Activated naive CD4-positive, alpha-beta T cell treated with anti-CD3 and anti-CD28 coated beads for 36 hours (primary cell): ENCODE measurements around the gene CAGE1. TPM values are rescaled to one million over a fixed set of nuclear protein-coding genes. Genes with fewer than 3 reads are reported as not detected.
"Not testable (repeated sequence)": the region's sequence is repeated elsewhere in the genome, so short reads cannot be mapped to it uniquely, and the experiment has no call there.

Source experiments
- CTCF ChIA-PET: fragments of 350-600 bp; sonication (Branson Sonifier 250); formaldehyde crosslinking; loops from one replicate; lab custom pipeline; 2021; ENCODE audit warnings: antibody characterized with exemption; lab: Charles Lee
- DNase-seq: peaks from one replicate; pipeline ENCODE4 v3.0.0-alpha.2; 2020
- H3K27ac Mint-ChIP-seq: one replicate; pipeline ENCODE4 v1.8.0; 2021; ENCODE audit warnings: mild to moderate bottlenecking, mixed read lengths
- H3K27me3 Mint-ChIP-seq: one replicate; pipeline ENCODE4 v1.8.0; 2021; ENCODE audit warnings: low read depth, mixed read lengths
- H3K36me3 Mint-ChIP-seq: one replicate; pipeline ENCODE4 v1.8.0; 2021; ENCODE audit warnings: low read depth, mixed read lengths
- H3K4me1 Mint-ChIP-seq: one replicate; pipeline ENCODE4 v1.8.0; 2021; ENCODE audit warnings: low read depth, mixed read lengths
- H3K4me3 Mint-ChIP-seq: one replicate; pipeline ENCODE4 v1.8.0; 2021; ENCODE audit warnings: mild to moderate bottlenecking, moderate library complexity, mixed read lengths
- H3K9me3 Mint-ChIP-seq: one replicate; pipeline ENCODE4 v1.8.0; 2021; ENCODE audit warnings: mixed read lengths
- intact Hi-C: fragments of 100-400 bp; cut with micrococcal nuclease; formaldehyde crosslinking; loops from one replicate; pipeline ENCODE4 v1.15.1; 2023
- total RNA-seq, 2 experiments: library from RNA; stranded (reverse); gene quantifications; one replicate each; pipeline ENCODE4 v1.2.3, GENCODE V29; 2021

The CAGE1 gene
- total RNA-seq, 2 experiments from 2014 or later = 0.25 to 0.26 TPM

DNA sequence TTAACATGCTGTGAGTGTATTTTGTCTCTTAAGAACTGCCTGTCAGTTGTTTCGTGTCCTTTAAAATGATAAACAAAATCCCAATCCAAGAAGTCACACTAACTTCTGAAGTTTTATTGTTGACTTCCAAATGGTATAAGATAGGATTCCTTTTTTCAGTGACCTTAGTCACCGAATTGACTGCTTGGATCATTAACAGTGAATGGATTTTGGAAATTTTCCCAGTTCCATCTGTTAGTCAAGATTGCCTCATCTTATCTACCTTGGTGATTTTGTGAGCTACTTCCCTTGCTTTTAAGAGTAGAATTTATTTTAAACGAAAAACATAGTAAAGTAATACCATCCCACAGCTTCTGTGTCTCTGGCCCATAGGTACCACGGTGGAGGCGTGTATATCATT lies 15.0 kb upstream of the CAGE1 start:
- no peaks in the 10 kb centered on the region for H3K27me3 Mint-ChIP-seq
- no peaks in the 10 kb centered on the region for H3K4me1 Mint-ChIP-seq
- peaks cover 48% of the 10 kb centered on the region for H3K36me3 Mint-ChIP-seq
- no peak overlapping the region for H3K4me3 Mint-ChIP-seq
- CTCF ChIA-PET = interaction anchor here (0.6 kb wide), 1 partner anchor 11 kb away, joined by 4 read pairs; no protein-coding TSS in a partner anchor
- DNase-seq = no peak
- no peak overlapping the region for H3K27ac Mint-ChIP-seq
- H3K9me3 Mint-ChIP-seq = no peaks in the 10 kb centered on the region
- intact Hi-C loops = no loop called here

DNA sequence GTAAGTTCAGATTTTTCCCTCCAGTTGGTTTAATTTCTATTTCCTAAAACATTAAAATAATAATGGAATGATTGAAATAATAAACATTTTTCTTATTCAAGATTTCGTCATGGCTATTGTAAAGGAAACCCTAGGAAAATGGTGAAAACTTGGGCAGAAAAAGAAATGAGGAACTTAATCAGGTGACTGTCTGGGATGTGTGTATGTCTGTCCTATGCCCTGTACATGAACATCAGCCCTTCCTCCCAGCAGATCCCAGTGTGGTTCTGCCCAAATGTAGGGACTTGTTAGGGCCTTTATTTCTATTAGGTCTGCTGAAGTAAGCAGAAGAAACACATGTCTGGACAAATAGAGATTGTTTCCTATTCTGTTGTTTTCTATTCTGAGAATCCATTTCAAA lies 13.2 kb upstream of the CAGE1 start:
- Mint-ChIP-seq H3K27me3 (no peaks in the 10 kb centered on the region), H3K36me3 (peaks cover 48% of the 10 kb centered on the region), H3K4me3 (no peak overlapping the region), H3K9me3 (no peaks in the 10 kb centered on the region), H3K27ac (no peak overlapping the region), H3K4me1 (no peaks in the 10 kb centered on the region)
- no peak for DNase-seq
- CTCF ChIA-PET = no interaction called here
- intact Hi-C loops = no loop called here

DNA sequence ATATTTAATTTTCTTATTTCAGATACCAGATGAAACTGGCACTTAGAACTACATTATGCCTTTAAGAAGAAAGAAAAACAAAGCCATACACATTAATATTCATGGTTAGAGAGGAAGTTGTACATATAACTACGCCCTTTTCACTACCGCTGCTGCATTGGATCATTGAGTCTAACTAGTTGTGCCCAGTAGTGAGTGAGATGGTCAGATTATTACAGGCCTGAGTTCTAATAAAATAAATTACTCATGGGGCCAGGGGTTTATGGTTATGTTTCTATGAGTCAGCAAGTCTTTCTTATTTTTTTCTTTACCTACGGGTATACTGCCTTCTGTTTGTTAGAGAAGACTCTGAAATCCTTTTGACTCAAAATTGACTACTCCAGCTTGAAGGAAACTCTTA lies 11.5 kb upstream of the CAGE1 start:
- Mint-ChIP-seq H3K4me1 (no peaks in the 10 kb centered on the region), H3K27ac (no peak overlapping the region), H3K36me3 (peaks cover 44% of the 10 kb centered on the region), H3K27me3 (no peaks in the 10 kb centered on the region), H3K9me3 (no peaks in the 10 kb centered on the region), H3K4me3 (no peak overlapping the region)
- intact Hi-C loops = no loop called here
- no peak for DNase-seq
- CTCF ChIA-PET = interaction anchor here (0.7 kb wide), 1 partner anchor 126 kb away, joined by 3 read pairs; no protein-coding TSS in a partner anchor

DNA sequence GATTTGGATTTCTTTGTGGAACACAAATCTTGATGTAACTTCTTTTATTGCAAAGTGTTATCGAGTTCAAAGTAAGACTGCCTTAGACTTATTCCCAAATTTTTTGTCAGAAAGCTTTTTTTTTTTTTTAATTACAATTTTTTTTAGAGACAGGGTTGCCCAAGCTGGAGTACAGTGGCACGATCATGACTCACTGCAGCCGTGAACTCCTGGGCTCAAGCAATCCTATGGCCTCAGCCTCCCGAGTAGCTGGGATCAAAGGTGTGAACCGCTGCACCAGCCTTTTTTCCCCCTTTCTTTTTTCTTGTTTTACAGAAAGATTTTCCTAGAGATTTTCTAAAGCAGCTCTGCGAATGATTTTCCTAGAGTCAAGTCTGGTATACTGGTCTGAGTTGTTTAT lies 2.9 kb upstream of the CAGE1 start:
- CTCF ChIA-PET = no interaction called here

DNA sequence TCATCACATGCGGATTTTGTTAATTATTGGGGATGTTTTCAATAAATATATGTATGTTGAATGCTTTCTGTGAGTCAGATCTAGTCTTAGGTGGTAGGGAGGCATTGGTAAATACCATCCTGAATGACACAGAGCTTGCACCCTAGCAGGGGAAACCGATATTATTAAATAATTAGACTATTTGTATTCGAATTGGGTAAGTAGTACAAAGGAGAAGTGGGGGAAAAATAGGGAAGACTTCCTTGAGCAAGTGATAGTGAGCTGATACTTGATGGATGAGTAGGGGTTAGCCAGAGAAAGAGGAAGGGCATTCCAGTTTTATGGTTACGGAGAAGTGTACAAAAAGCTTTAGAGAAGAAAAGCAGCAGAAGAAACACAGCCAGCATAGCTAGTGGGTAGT lies 1.6 kb upstream of the CAGE1 start:
- Mint-ChIP-seq H3K9me3 (no peaks in the 10 kb centered on the region), H3K27me3 (no peaks in the 10 kb centered on the region), H3K4me3 (peak overlapping the region; percentile 94), H3K27ac (no peak overlapping the region), H3K36me3 (peaks cover 36% of the 10 kb centered on the region), H3K4me1 (peaks cover 44% of the 10 kb centered on the region)
- CTCF ChIA-PET = interaction anchor here (1.2 to 4.0 kb wide), 2 partner anchors 111 to 115 kb away, joined by 4 to 25 read pairs; no protein-coding TSS in a partner anchor
- intact Hi-C loops = loop anchor here (10.0 kb wide), 1 partner anchor 666 kb away; no protein-coding TSS in a partner anchor
- no peak for DNase-seq

More for the DNA sequence above, 2.9 kb upstream of the CAGE1 start:
- Mint-ChIP-seq H3K9me3 (no peaks in the 10 kb centered on the region), H3K27me3 (no peaks in the 10 kb centered on the region), H3K4me1 (peaks cover 44% of the 10 kb centered on the region), H3K27ac (no peak overlapping the region), H3K36me3 (peaks cover 37% of the 10 kb centered on the region), H3K4me3 (no peak overlapping the region)
- DNase-seq = no peak
- intact Hi-C loops = loop anchor here (10.0 kb wide), 1 partner anchor 668 kb away; no protein-coding TSS in a partner anchor

DNA sequence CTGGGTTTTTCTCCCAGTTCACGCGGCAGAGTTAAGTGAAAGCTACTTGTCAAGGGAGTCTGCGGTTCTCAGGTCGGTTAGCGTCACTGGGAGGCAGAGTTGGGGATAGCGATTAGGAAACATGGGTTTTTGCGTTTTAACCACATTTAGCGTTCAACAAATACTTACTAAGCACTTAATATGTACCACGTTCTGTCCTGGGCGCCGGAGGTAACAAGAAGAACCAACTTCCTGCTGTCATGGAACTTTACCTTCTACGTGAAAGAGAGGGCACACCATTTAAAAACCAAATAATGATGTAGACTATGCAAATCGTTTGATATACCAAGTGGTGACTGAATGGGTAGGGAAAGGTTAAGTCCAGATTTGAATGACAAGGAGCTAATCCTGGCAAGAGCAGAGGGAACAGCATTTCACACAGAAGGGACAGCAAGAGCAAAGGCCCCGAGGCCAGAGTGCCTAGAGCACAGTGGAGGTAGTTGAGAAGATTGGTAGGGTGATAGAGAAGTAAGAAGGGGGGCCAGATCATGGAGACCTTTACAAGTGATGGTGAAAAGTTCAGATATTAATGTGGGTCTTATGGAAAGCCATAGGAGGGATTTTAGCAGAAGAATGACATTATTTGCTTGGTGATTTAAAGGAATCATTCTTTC lies 810 bp upstream of the CAGE1 start:
- Mint-ChIP-seq H3K27ac (peak overlapping the region; percentile 97), H3K4me3 (peak overlapping the region; percentile 94), H3K9me3 (no peaks in the 10 kb centered on the region), H3K36me3 (peaks cover 29% of the 10 kb centered on the region), H3K4me1 (peaks cover 42% of the 10 kb centered on the region), H3K27me3 (no peaks in the 10 kb centered on the region)
- CTCF ChIA-PET = interaction anchor here (0.6 to 4.0 kb wide), 5 partner anchors 17 to 225 kb away, joined by 3 to 25 read pairs (median 4); no protein-coding TSS in a partner anchor
- no peak for DNase-seq
- intact Hi-C loops = loop anchor here (1.0 to 10.0 kb wide), 2 partner anchors 472 to 666 kb away; no protein-coding TSS in a partner anchor

DNA sequence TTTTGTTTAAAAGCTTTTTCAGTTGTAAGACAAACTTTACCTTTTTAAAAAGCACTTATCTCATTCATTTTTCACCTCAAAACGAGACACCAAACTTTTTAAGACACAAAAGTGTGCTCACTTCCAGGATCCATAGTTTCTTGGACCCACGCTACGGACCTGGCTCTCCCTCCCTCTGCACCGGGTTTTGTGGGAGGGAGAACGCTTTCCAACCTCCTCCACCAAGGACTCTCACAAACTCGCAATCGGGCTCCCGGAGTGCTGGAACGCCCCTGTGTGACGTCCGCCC lies 436 bp downstream of the CAGE1 start:
- no peak for DNase-seq
- peak overlapping the region; percentile 94 for H3K4me3 Mint-ChIP-seq
- peaks cover 23% of the 10 kb centered on the region for H3K36me3 Mint-ChIP-seq
- CTCF ChIA-PET = interaction anchor here (1.2 to 4.0 kb wide), 4 partner anchors 19 to 226 kb away, joined by 3 to 25 read pairs (median 4); no protein-coding TSS in a partner anchor
- no peaks in the 10 kb centered on the region for H3K27me3 Mint-ChIP-seq
- peaks cover 40% of the 10 kb centered on the region for H3K4me1 Mint-ChIP-seq
- no peaks in the 10 kb centered on the region for H3K9me3 Mint-ChIP-seq
- intact Hi-C loops = loop anchor here (1.0 to 2.0 kb wide), 8 partner anchors 76 to 1046 kb away; partner anchors contain the start of genes BLOC1S5, EEF1E1, RREB1 and SLC35B3
- peak overlapping the region; percentile 97 for H3K27ac Mint-ChIP-seq

DNA sequence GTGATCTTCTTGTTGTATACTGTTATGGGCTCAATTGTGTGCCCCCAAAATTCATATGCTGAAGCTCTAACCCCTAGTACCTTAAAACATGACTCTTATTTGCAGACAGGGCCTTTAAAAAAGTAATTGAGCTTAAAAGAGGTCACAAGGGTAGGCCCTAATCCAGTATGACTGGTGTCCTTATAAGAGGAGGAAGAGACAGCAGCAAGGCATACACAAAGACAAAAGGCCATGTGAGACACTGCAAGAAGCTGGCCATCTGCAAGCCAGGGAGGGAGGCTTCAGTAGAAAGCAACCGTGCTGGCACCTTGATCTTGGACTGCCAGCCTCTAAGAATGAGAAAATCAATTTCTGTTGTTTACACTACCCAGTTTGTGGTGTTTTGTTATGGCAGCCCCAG lies 8.4 kb downstream of the CAGE1 start:
- Mint-ChIP-seq H3K4me3 (no peak overlapping the region), H3K4me1 (no peaks in the 10 kb centered on the region), H3K9me3 (no peaks in the 10 kb centered on the region), H3K27ac (no peak overlapping the region), H3K27me3 (peaks cover 2% of the 10 kb centered on the region), H3K36me3 (no peaks in the 10 kb centered on the region)
- DNase-seq = no peak
- intact Hi-C loops = no loop called here
- CTCF ChIA-PET = interaction anchor here (0.7 kb wide), 1 partner anchor 100 kb away, joined by 3 read pairs; no protein-coding TSS in a partner anchor

DNA sequence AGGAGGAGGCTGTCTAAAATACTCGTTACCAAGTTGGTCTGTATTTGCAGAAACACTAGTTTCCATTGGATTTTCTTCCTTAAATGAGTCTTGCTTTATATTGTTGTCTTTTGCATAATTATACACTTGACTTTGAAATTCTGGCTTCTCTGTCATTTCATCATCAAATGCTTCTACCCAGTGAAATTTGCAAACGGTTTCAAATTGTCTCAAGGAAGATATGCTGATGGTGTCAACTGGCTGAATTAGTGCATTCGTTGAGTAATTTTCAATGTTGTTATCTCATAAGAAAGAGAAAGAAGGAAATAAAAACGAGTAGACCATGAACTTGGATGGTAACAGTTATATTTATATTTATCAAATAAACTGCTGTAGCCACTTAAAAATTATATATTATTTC lies 10.8 kb downstream of the CAGE1 start:
- peaks cover 2% of the 10 kb centered on the region for H3K27me3 Mint-ChIP-seq
- CTCF ChIA-PET = interaction anchor here (0.9 kb wide), 1 partner anchor 101 kb away, joined by 3 read pairs; no protein-coding TSS in a partner anchor
- no peak overlapping the region for H3K27ac Mint-ChIP-seq
- intact Hi-C loops = no loop called here
- no peaks in the 10 kb centered on the region for H3K9me3 Mint-ChIP-seq
- no peak for DNase-seq
- no peak overlapping the region for H3K4me3 Mint-ChIP-seq
- no peaks in the 10 kb centered on the region for H3K36me3 Mint-ChIP-seq
- H3K4me1 Mint-ChIP-seq = peaks cover 3% of the 10 kb centered on the region

DNA sequence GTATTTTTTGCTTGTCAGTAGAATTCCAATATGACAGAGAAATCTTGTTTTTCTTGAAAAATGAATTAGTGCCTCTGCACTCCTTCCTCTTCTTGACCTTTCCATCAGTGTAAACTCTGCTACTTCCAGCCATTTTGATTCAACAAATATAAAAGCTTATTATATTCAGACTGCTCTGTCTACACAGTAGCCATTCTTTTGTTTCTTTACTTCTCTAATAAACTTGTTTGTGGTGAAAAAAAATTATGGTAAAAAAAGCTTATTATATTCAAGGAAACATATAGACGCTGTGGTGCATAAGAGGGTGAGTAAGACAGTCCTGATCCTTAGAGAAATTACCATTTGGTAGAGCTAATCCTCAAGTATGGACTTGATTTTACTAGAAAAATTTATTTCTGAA lies 11.6 kb downstream of the CAGE1 start:
- intact Hi-C loops = no loop called here
- H3K4me3 Mint-ChIP-seq = no peak overlapping the region
- H3K27me3 Mint-ChIP-seq = peaks cover 2% of the 10 kb centered on the region
- no peak for DNase-seq
- no peak overlapping the region for H3K27ac Mint-ChIP-seq
- no peaks in the 10 kb centered on the region for H3K36me3 Mint-ChIP-seq
- CTCF ChIA-PET = interaction anchor here (0.9 kb wide), 1 partner anchor 100 kb away, joined by 3 read pairs; no protein-coding TSS in a partner anchor
- H3K4me1 Mint-ChIP-seq = peaks cover 5% of the 10 kb centered on the region
- H3K9me3 Mint-ChIP-seq = no peaks in the 10 kb centered on the region

DNA sequence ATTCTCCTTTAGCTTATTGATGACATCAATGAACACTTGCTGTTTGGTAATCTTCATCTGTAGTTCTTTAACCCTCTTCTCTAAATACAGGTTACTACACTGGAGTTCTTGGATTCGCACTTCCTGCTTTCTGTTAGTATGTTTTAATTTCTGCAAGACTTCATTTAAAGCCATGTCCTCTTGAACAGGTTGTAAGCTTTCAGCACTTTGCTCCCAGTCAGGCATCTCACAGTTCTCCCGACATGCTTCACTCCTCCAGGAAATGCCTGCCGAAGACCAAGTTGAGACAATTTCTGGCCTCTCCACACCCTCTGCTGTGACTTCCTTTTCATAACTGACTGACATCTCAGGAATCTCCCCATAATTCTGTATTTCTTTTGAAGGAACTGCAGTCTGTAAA lies 15.8 kb downstream of the CAGE1 start:
- DNase-seq = no peak
- no peaks in the 10 kb centered on the region for H3K36me3 Mint-ChIP-seq
- intact Hi-C loops = no loop called here
- H3K9me3 Mint-ChIP-seq = no peaks in the 10 kb centered on the region
- H3K27me3 Mint-ChIP-seq = peaks cover 2% of the 10 kb centered on the region
- H3K4me3 Mint-ChIP-seq = no peak overlapping the region
- CTCF ChIA-PET = interaction anchor here (1.7 kb wide), 1 partner anchor 98 kb away, joined by 7 read pairs; no protein-coding TSS in a partner anchor
- peaks cover 5% of the 10 kb centered on the region for H3K4me1 Mint-ChIP-seq
- H3K27ac Mint-ChIP-seq = no peak overlapping the region

DNA sequence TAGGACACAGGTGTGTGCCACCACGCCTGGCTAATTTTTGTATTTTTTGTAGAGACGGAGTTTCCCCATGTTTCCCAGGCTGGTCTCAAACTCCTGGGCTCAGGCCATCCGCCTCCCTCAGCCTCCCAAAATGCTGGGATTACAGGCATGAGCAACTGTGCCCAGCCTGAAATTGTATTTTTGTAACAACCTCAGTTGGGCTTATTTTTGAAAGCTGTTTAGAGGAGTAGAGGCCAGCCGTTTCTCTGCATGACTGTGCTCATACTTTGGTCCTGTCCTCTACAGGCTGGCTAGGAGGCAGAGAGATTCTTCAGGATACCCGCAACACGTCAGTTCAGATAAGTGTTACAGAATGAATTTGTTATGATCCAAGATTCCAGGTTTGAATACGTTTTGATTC lies 22.1 kb downstream of the CAGE1 start:
- Mint-ChIP-seq H3K27ac (no peak overlapping the region), H3K4me3 (no peak overlapping the region), H3K9me3 (no peaks in the 10 kb centered on the region), H3K36me3 (no peaks in the 10 kb centered on the region), H3K27me3 (peaks cover 2% of the 10 kb centered on the region), H3K4me1 (no peaks in the 10 kb centered on the region)
- DNase-seq = no peak
- CTCF ChIA-PET = no interaction called here
- intact Hi-C loops = no loop called here

DNA sequence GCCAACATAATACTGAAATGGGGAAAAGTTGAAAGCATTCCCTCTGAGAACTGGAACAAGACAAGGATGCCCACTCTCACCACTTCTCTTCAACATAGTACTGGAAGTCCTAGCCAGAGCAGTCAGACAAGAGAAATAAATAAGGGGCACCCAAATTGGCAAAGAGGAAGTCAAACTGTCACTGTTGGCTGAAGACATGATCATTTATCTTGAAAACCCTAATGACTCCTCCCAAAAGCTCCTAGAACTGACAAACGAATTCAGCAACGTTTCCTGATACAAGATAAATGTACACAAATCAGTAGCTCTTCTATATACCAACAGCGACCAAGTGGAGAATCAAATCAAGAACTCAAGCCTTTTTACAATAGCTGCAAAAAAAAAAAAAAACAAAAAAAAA lies 37.6 kb downstream of the CAGE1 start:
- intact Hi-C loops, H3K4me1 Mint-ChIP-seq, H3K4me3 Mint-ChIP-seq, H3K36me3 Mint-ChIP-seq, H3K9me3 Mint-ChIP-seq, CTCF ChIA-PET, H3K27ac Mint-ChIP-seq, DNase-seq: not testable (repeated sequence)
- H3K27me3 Mint-ChIP-seq = peaks cover 14% of the 10 kb centered on the region
